ENCODE measurements around the gene ZNF81. TPM values are rescaled to one million over a fixed set of nuclear protein-coding genes. Genes with fewer than 3 reads are reported as not detected.
"Not testable (repeated sequence)": the region's sequence is repeated elsewhere in the genome, so short reads cannot be mapped to it uniquely, and the experiment has no call there.

ZNF81 gene
- polyA plus RNA-seq, 1 donor from 2014 or later, result 7.0 TPM

- no peak overlapping the region for H3K4me2 ChIP-seq (ENCODE audit: low read length)
- H3K9me2 ChIP-seq (ENCODE audit: insufficient read depth, low read length), result no peaks in the 10 kb centered on the region
- H3F3A ChIP-seq (ENCODE audit: insufficient read depth, low read length, poor library complexity, severe bottlenecking), result no peaks in the 10 kb centered on the region
- H3K27ac ChIP-seq (ENCODE audit: low read length), result no peak overlapping the region
- no peak for TF ChIP-seq EZH2 (IDR thresholded peaks at IDR 0.05; ENCODE audit: borderline replicate concordance, insufficient read depth, low read length, poor library complexity, severe bottlenecking)
- TF ChIP-seq, protein P1, sequence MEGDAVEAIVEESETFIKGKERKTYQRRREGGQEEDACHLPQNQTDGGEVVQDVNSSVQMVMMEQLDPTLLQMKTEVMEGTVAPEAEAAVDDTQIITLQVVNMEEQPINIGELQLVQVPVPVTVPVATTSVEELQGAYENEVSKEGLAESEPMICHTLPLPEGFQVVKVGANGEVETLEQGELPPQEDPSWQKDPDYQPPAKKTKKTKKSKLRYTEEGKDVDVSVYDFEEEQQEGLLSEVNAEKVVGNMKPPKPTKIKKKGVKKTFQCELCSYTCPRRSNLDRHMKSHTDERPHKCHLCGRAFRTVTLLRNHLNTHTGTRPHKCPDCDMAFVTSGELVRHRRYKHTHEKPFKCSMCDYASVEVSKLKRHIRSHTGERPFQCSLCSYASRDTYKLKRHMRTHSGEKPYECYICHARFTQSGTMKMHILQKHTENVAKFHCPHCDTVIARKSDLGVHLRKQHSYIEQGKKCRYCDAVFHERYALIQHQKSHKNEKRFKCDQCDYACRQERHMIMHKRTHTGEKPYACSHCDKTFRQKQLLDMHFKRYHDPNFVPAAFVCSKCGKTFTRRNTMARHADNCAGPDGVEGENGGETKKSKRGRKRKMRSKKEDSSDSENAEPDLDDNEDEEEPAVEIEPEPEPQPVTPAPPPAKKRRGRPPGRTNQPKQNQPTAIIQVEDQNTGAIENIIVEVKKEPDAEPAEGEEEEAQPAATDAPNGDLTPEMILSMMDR (IDR thresholded peaks at IDR 0.05; ENCODE audit: poor library complexity, severe bottlenecking), result no peak
- no peak for TF ChIP-seq POLR2AphosphoS5 (IDR thresholded peaks at IDR 0.05)
- no peak for TF ChIP-seq SMC3 (conservative IDR thresholded peaks at IDR 0.05; ENCODE audit: poor library complexity)
- no peak for TF ChIP-seq RAD21 (conservative IDR thresholded peaks at IDR 0.05)
- no peak for TF ChIP-seq TAF1 (IDR thresholded peaks at IDR 0.05; ENCODE audit: low read depth)
- TF ChIP-seq EP300 (conservative IDR thresholded peaks at IDR 0.05; ENCODE audit: poor library complexity, severe bottlenecking), result no peak
- no peak for TF ChIP-seq MXI1 (conservative IDR thresholded peaks at IDR 0.05; ENCODE audit: poor library complexity, severe bottlenecking)
- no peak for TF ChIP-seq REST (IDR thresholded peaks at IDR 0.05; ENCODE audit: borderline replicate concordance)
- no peaks in the 10 kb centered on the region for H3K9me3 ChIP-seq (ENCODE audit: low read length)
- H3K4me3 ChIP-seq (ENCODE audit: low read length), result no peak overlapping the region
- no peaks in the 10 kb centered on the region for H4K20me1 ChIP-seq (ENCODE audit: insufficient read depth)
- H3K36me3 ChIP-seq (ENCODE audit: insufficient read depth, low read length), result no peaks in the 10 kb centered on the region
- H3K9ac ChIP-seq (ENCODE audit: low read length), result no peak overlapping the region
- no peaks in the 10 kb centered on the region for H3K79me2 ChIP-seq (replicated peaks; ENCODE audit: insufficient read depth, low read length)
- H2AFZ ChIP-seq (ENCODE audit: low read depth, low read length), result no peak overlapping the region
- no peaks in the 10 kb centered on the region for H3K27me3 ChIP-seq (ENCODE audit: insufficient read depth, low read depth, low read length)
These were observed 34.1 kb upstream of the ZNF81 start for GRCh38 chrX:47802589-47802988.

- H3K4me3 ChIP-seq (ENCODE audit: low read length); H3K4me2 ChIP-seq (ENCODE audit: low read length): not testable (repeated sequence)
These were observed 33.6 kb upstream of the ZNF81 start for GRCh38 chrX:47803103-47803502.

GRCh38 chrX:47804315-47804714 lies 32.4 kb upstream of the ZNF81 start:
- H3K79me2 ChIP-seq (replicated peaks; ENCODE audit: insufficient read depth, low read length), result no peaks in the 10 kb centered on the region
- H3F3A ChIP-seq (ENCODE audit: insufficient read depth, low read length, poor library complexity, severe bottlenecking), result no peaks in the 10 kb centered on the region
- H3K4me2 ChIP-seq (ENCODE audit: low read length), result no peak overlapping the region
- no peaks in the 10 kb centered on the region for H3K9me3 ChIP-seq (ENCODE audit: low read length)
- H3K9me2 ChIP-seq (ENCODE audit: insufficient read depth, low read length), result no peaks in the 10 kb centered on the region
- no peaks in the 10 kb centered on the region for H3K27me3 ChIP-seq (ENCODE audit: insufficient read depth, low read depth, low read length)
- no peaks in the 10 kb centered on the region for H4K20me1 ChIP-seq (ENCODE audit: insufficient read depth)
- no peak overlapping the region for H2AFZ ChIP-seq (ENCODE audit: low read depth, low read length)
- H3K27ac ChIP-seq (ENCODE audit: low read length), result no peak overlapping the region
- no peak for TF ChIP-seq TAF1 (IDR thresholded peaks at IDR 0.05; ENCODE audit: low read depth)
- no peak for TF ChIP-seq MXI1 (conservative IDR thresholded peaks at IDR 0.05; ENCODE audit: poor library complexity, severe bottlenecking)
- TF ChIP-seq EZH2 (IDR thresholded peaks at IDR 0.05; ENCODE audit: borderline replicate concordance, insufficient read depth, low read length, poor library complexity, severe bottlenecking), result no peak
- TF ChIP-seq POLR2AphosphoS5 (IDR thresholded peaks at IDR 0.05), result no peak
- TF ChIP-seq EP300 (conservative IDR thresholded peaks at IDR 0.05; ENCODE audit: poor library complexity, severe bottlenecking), result no peak
- TF ChIP-seq SMC3 (conservative IDR thresholded peaks at IDR 0.05; ENCODE audit: poor library complexity), result no peak
- TF ChIP-seq, protein P1 (IDR thresholded peaks at IDR 0.05; ENCODE audit: poor library complexity, severe bottlenecking), result no peak
- TF ChIP-seq REST (IDR thresholded peaks at IDR 0.05; ENCODE audit: borderline replicate concordance), result no peak
- TF ChIP-seq RAD21 (conservative IDR thresholded peaks at IDR 0.05), result no peak
- no peak overlapping the region for H3K4me3 ChIP-seq (ENCODE audit: low read length)
- H3K9ac ChIP-seq (ENCODE audit: low read length), result no peak overlapping the region
- H3K36me3 ChIP-seq (ENCODE audit: insufficient read depth, low read length), result no peaks in the 10 kb centered on the region

More at GRCh38 chrX:47803103-47803502, 33.6 kb upstream of the ZNF81 start:
- H3K27me3 ChIP-seq (ENCODE audit: insufficient read depth, low read depth, low read length); H3K36me3 ChIP-seq (ENCODE audit: insufficient read depth, low read length); H3K79me2 ChIP-seq (replicated peaks; ENCODE audit: insufficient read depth, low read length); H3K9me3 ChIP-seq (ENCODE audit: low read length); H3K9ac ChIP-seq (ENCODE audit: low read length); H3F3A ChIP-seq (ENCODE audit: insufficient read depth, low read length, poor library complexity, severe bottlenecking); H3K9me2 ChIP-seq (ENCODE audit: insufficient read depth, low read length); H4K20me1 ChIP-seq (ENCODE audit: insufficient read depth); H2AFZ ChIP-seq (ENCODE audit: low read depth, low read length); H3K27ac ChIP-seq (ENCODE audit: low read length): not testable (repeated sequence)
